ENCODE measurements around the gene NCKAP5L. TPM values are rescaled to one million over a fixed set of nuclear protein-coding genes. Genes with fewer than 3 reads are reported as not detected.

The NCKAP5L gene
- total RNA-seq, 1 donor from 2014 or later = 4.8 TPM

DNA sequence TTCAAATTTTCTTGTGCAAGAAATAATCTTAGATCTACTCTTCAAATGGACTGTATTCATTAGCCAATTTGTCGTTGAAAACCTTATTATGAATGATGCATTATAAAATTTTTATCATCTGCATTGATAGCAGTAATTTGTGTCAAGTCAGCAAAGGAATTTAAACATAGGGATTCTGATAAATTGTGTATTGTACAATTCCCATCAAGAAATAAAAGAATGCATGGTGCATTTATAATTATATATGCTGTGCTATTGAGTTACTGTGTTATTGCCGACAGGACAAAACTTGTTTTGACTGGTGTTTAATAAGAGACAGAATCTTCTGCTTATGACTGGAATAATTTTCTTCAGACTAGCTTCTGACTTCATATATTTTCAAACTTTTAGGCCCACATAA, 17.8 kb upstream of the NCKAP5L start:
- Mint-ChIP-seq H3K9me3 (peaks cover 5% of the 10 kb centered on the region), H3K27me3 (peaks cover 14% of the 10 kb centered on the region), H3K36me3 (ENCODE audit: low read depth) (peaks cover 5% of the 10 kb centered on the region), H3K4me3 (no peak overlapping the region), H3K27ac (no peak overlapping the region), H3K4me1 (peaks cover 29% of the 10 kb centered on the region)
- no peak for DNase-seq
- intact Hi-C loops (cut with micrococcal nuclease) = no loop called here

DNA sequence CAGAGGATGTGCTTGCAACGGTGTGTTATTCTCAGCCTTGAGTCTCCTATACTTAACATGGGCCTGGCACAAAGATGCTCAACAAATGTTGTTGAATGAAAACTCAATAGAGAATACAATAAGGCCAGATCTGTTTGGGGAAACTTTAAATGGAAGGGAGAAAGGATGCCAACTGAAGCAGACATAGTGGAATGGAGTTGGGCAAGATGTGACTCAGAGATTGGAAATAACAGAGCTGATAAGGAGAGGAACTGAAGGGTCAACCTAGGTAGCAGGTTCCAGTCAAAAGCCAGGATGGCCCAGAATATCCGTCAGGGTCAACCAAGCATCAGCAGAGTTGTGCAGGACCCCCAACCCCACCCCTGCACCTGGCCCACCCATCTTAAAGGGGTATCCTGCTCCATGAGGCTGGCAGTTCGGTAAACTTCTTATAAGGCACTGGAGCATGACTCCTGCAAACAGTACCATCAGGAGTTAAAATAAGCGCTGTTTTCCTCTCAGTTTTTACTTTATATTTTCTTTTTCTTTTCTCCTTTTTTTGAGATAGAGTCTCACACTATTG, 15.7 kb upstream of the NCKAP5L start:
- peaks cover 31% of the 10 kb centered on the region for H3K4me1 Mint-ChIP-seq
- intact Hi-C loops (cut with micrococcal nuclease) = loop anchor here (1.0 to 5.0 kb wide), 3 partner anchors 16 to 222 kb away; partner anchors contain the start of genes NCKAP5L and PRPF40B
- peak overlapping the region; percentile 5 for H3K27ac Mint-ChIP-seq
- peaks cover 5% of the 10 kb centered on the region for H3K36me3 Mint-ChIP-seq (ENCODE audit: low read depth)
- peaks cover 5% of the 10 kb centered on the region for H3K9me3 Mint-ChIP-seq
- H3K4me3 Mint-ChIP-seq = peak overlapping the region; percentile 96
- DNase-seq = no peak
- H3K27me3 Mint-ChIP-seq = peaks cover 10% of the 10 kb centered on the region

DNA sequence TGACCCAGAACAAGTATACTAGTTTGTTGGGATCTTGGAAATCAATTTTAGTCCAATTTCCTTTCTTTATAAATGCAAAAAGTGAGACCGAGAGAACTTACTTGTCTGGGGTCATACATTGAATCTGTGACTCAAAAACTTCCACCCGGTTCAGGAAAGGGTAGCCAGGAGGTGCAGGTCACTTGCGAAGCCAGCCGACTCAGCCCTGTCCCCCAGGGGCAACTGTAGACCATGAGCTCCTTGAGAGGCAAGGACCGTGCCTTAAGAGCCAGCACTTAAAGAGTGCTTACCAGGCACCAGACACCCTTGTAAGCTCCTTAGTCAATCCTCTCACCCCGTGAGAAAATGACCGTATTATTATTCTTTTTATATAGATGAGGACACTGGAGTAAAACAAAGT, 15.2 kb upstream of the NCKAP5L start:
- intact Hi-C loops (cut with micrococcal nuclease) = loop anchor here (1.0 to 5.0 kb wide), 3 partner anchors 15 to 221 kb away; partner anchors contain the start of genes NCKAP5L and PRPF40B
- H3K27ac Mint-ChIP-seq = peak overlapping the region; percentile 94
- peaks cover 31% of the 10 kb centered on the region for H3K4me1 Mint-ChIP-seq
- H3K9me3 Mint-ChIP-seq = peaks cover 5% of the 10 kb centered on the region
- no peak for DNase-seq
- peaks cover 6% of the 10 kb centered on the region for H3K27me3 Mint-ChIP-seq
- peaks cover 4% of the 10 kb centered on the region for H3K36me3 Mint-ChIP-seq (ENCODE audit: low read depth)
- H3K4me3 Mint-ChIP-seq = peak overlapping the region; percentile 96

DNA sequence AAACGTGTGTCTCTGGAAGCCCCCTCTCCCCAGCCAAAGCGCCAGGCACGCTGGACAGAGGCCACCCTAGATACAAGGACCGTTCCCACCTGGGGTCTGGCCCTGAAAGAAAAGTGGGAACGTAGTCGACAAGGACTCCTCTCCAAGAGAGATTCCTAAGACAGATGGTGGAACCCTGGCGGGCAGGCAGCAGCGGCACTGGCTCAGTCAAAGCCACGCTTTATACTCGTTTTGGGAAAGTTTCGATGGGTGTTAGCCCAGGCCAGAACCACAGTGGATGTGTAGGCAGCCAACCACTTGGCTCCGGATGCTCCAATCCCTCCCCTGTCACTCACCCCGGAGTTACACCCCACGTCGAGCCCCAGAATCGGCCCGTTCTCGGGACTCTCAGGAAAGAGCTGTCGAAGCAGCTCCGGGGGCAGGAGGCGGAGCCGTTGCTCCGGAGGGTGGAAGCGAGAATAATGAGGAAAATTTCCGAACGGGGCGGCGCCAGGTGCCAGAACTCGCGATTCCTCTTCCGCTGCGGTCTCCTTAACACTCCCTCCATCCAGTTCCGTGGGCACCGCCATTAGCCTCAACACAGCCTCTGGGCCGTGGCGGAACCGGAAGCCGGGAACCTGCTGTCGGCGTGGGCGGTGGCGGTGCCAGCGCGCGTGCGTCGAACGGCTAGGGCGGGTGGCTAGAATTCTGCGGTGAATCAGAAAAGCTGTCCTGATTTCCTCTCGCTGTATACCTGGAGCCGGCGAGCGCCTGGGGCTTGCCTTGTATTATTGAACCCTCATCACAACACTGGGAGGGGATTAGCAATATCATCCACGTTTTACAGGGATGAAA, 14.5 kb upstream of the NCKAP5L start, which contains the start of gene BCDIN3D:
Gene BCDIN3D, minus strand, starts transcription at position 588 of the 834 bp plus-strand sequence. Its CDS starts 19 bp downstream, at position 569.
- intact Hi-C loops (cut with micrococcal nuclease) = loop anchor here (1.0 to 5.0 kb wide), 4 partner anchors 14 to 220 kb away; partner anchors contain the start of genes NCKAP5L, PRPF40B and TMBIM6
- DNase-seq = peak; percentile 98
- peaks cover 5% of the 10 kb centered on the region for H3K9me3 Mint-ChIP-seq
- peak within 1 kb of the TSS; percentile 96 for H3K4me3 Mint-ChIP-seq
- H3K36me3 Mint-ChIP-seq (ENCODE audit: low read depth) = peaks cover 8% of the 10 kb centered on the region
- peak within 1 kb of the TSS; percentile 94 for H3K27ac Mint-ChIP-seq
- H3K27me3 Mint-ChIP-seq = peaks cover 2% of the 10 kb centered on the region
- H3K4me1 Mint-ChIP-seq = peaks cover 31% of the 10 kb centered on the region

DNA sequence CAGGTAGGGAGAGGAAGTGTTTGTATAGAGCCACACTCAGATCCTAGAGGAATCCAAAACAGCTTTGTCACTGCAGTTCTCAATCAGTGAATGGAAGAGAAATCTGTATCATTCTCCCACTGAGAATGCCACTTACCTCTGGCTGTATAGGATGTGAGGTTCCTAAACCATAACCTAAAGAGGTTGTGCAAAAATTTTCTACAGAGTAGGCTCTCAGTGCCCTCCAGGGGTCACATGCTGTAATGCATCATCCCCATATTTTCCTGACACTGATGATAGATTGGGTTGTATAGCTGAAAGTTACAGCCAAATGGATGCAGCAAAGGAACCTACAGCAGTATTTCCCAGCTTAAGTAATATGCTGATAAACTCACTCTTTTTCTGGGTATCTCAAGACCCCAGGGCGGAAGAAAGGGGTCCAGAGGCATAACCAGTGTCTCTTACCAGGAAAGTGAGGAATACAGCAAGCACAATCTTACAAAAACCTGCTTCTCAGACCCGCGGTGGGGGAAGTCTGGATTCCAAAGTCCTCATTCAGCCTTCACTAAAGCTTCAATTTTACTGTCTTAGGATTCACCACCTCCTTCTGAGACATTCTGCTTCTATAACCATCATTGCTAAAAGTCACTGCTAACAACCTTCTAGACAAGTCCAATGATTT, 10.9 kb upstream of the NCKAP5L start:
- H3K36me3 Mint-ChIP-seq (ENCODE audit: low read depth) = peaks cover 6% of the 10 kb centered on the region
- no peak overlapping the region for H3K4me3 Mint-ChIP-seq

DNA sequence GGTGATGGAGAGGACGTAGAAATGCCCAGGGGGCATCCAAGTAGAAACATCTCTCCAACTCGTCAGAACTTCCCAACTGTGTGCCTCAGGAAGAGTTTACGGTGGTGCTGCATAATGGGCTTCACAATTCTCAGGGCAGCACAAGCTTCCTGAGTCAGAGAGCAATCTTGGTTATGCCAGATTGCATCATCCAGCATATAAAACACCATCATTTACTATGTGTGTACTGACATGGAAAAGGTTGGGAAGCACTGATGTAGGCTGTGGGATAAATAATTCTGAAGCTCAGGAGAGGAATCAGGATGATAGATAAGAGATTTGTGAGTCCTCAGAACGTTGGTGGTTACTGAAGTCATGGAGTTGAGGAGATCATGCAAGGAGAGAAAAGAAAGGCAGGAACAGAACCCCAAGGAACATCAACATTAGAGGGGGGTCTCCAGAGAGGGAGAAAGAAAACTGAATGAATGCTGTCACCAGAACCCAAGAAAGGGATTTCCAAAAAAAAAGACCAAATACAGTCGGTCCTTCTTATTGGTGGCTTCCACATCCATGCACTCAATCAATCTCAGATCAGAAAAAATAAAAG, 4.7 kb upstream of the NCKAP5L start:
- peaks cover 2% of the 10 kb centered on the region for H3K36me3 Mint-ChIP-seq (ENCODE audit: low read depth)
- DNase-seq = no peak
- H3K27ac Mint-ChIP-seq = no peak overlapping the region
- intact Hi-C loops (cut with micrococcal nuclease) = no loop called here
- peaks cover 11% of the 10 kb centered on the region for H3K4me1 Mint-ChIP-seq
- peaks cover 11% of the 10 kb centered on the region for H3K27me3 Mint-ChIP-seq
- H3K4me3 Mint-ChIP-seq = no peak overlapping the region
- no peaks in the 10 kb centered on the region for H3K9me3 Mint-ChIP-seq

More for the DNA sequence above, 10.9 kb upstream of the NCKAP5L start:
- DNase-seq = peak; percentile 84
- Mint-ChIP-seq H3K27me3 (no peaks in the 10 kb centered on the region), H3K4me1 (peaks cover 24% of the 10 kb centered on the region), H3K27ac (no peak overlapping the region), H3K9me3 (no peaks in the 10 kb centered on the region)
- intact Hi-C loops (cut with micrococcal nuclease) = loop anchor here (1.0 kb wide), 1 partner anchor 63 kb away; no protein-coding TSS in a partner anchor

DNA sequence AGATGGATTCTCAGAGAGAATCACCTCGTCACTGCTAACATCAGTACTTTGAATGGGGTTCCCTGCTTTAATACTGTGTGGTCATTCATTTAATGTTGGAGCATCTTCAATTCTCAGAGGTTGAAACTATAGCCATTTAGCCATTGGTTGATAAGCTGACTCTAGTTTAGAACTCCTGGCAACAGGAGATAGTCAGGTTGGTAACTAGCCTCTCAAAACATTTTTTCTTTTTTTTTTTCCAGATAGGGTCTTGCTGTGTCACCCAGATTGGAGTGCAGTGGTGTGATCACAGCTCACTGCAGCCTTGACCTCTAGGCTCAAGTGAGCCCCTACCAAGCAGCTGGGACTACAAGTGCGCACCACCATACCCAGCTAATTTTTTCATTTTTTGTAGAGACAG, 3.5 kb upstream of the NCKAP5L start:
- H3K4me3 Mint-ChIP-seq = no peak overlapping the region
- intact Hi-C loops (cut with micrococcal nuclease) = no loop called here
- no peak for DNase-seq
- no peak overlapping the region for H3K27ac Mint-ChIP-seq
- H3K36me3 Mint-ChIP-seq (ENCODE audit: low read depth) = peaks cover 2% of the 10 kb centered on the region
- H3K4me1 Mint-ChIP-seq = peaks cover 16% of the 10 kb centered on the region
- peaks cover 15% of the 10 kb centered on the region for H3K27me3 Mint-ChIP-seq
- H3K9me3 Mint-ChIP-seq = no peaks in the 10 kb centered on the region

DNA sequence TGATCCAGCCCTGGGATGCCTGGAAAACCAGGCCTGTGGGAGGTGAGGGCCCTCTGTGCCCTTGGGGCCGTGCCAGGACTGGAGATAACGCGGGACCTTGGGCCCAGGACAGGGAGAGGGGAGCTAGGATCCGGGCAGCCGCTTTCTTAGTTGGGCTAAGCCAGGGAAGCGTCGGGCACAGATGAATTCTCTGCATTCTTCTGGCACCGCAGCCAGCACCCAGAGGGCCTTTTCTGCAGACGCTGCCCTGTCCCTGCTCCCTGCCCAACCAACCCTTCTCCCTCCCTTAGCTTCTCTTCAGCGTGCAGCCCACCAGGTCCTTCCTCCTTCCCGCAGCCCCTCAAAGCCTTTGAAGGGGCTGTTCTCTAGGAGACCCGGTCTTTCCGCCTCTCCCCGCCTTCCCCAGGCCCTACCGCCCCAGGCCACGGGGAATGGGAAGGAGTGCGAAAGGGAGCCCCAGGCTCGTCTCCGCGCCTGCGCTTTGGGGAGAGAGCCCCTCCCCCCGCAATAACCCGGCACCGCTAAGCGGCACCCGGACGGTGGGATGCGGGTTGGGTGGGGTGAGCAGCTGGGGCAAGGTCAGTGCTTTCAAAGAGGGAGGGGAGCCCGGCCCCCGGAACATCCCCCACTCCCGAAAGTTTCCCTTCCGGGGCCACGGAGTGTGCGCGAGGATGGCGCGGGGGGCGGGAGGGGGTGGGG, 663 bp downstream of the NCKAP5L start:
- Mint-ChIP-seq H3K4me1 (peaks cover 18% of the 10 kb centered on the region), H3K27ac (no peak overlapping the region), H3K9me3 (no peaks in the 10 kb centered on the region), H3K27me3 (peaks cover 15% of the 10 kb centered on the region), H3K36me3 (ENCODE audit: low read depth) (peaks cover 2% of the 10 kb centered on the region), H3K4me3 (peak overlapping the region; percentile 100)
- intact Hi-C loops (cut with micrococcal nuclease) = loop anchor here (1.0 to 5.0 kb wide), 4 partner anchors 16 to 260 kb away; partner anchors contain the start of genes BCDIN3D, FMNL3 and MCRS1
- peak; percentile 81 for DNase-seq

DNA sequence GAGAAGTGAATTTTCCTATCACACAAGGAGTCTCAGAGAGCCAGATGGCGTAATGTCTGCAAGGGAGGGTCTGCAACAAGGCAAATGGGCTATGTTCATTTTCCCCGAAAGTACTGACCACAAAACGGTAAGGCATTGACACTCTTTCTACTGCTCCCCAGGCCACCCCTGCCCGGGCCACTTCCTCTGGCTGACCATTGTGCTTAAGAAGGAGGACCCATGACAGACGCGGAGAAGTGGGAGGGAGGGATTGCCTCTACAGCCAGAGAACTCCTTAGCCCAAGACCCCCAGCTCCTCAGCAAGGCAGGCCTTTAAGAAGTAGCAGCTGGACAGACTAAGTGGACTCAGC, 1.2 kb downstream of the NCKAP5L start:
- Mint-ChIP-seq H3K27ac (no peak overlapping the region), H3K9me3 (no peaks in the 10 kb centered on the region)
- intact Hi-C loops (cut with micrococcal nuclease) = loop anchor here (5.0 kb wide), 1 partner anchor 260 kb away; the partner anchor contains the start of gene MCRS1

DNA sequence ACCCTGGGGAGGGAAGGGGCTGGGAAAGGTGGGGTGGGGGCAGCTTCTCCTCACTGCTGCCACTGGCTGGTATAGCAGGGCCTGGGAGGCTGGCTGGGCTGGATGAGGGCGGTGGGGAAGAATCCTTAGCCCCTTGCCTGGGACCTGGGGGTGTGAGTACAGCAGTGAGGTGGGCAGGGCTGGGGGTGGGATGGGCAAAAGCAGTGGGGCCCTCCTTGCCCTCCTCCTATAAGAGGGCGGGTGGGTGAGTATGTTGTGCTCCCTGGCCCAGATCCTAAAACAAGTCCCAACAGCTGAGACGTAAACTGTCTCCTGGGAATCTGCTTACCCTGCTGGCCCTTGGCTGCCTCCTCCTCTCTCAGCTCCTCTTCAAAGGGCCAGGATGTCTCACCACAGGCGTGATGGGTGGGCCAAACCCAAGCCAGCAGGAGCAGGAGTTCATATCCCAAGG, 2.2 kb downstream of the NCKAP5L start:
- Mint-ChIP-seq H3K27me3 (peaks cover 13% of the 10 kb centered on the region), H3K4me1 (peaks cover 26% of the 10 kb centered on the region), H3K36me3 (ENCODE audit: low read depth) (peaks cover 2% of the 10 kb centered on the region), H3K27ac (no peak overlapping the region), H3K9me3 (no peaks in the 10 kb centered on the region), H3K4me3 (no peak overlapping the region)
- no peak for DNase-seq
- intact Hi-C loops (cut with micrococcal nuclease) = loop anchor here (5.0 kb wide), 1 partner anchor 259 kb away; the partner anchor contains the start of gene MCRS1

More for the DNA sequence above, 1.2 kb downstream of the NCKAP5L start:
- Mint-ChIP-seq H3K4me1 (peaks cover 18% of the 10 kb centered on the region), H3K4me3 (peak overlapping the region; percentile 100), H3K36me3 (ENCODE audit: low read depth) (peaks cover 2% of the 10 kb centered on the region), H3K27me3 (peaks cover 13% of the 10 kb centered on the region)
- no peak for DNase-seq

DNA sequence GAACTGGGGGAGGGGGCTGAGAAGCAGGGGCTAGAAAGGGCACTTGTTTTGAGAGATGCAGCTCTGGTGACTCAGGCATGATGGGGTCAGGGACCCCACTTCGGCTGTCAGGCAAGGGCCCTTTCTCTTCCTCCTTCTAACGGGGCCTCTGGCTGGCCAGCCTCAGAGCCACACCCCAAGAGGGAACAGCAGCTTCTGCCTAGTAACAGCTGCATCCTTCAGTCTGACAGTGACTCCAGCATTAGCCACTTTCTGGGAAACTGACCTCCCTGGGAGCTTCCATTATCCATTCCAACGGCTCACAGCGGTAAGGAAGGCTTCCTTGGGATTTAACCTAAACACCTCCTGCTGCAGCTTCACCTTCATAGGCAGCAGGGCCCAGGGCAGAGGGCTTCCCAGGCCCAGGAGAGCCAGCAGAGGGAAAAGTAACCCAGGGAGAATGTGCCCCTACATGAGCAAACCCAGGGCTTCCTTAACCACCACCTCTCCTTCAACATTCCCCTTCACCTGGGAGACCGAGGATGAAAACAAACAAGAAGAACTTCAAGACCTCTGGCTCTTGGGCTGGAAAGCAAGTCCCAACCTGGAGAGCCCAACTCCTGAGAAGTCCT, 2.7 kb downstream of the NCKAP5L start:
- Mint-ChIP-seq H3K4me3 (no peak overlapping the region), H3K9me3 (no peaks in the 10 kb centered on the region), H3K27me3 (peaks cover 13% of the 10 kb centered on the region), H3K36me3 (ENCODE audit: low read depth) (peaks cover 2% of the 10 kb centered on the region), H3K4me1 (peaks cover 29% of the 10 kb centered on the region), H3K27ac (no peak overlapping the region)
- no peak for DNase-seq
- intact Hi-C loops (cut with micrococcal nuclease) = loop anchor here (5.0 kb wide), 1 partner anchor 258 kb away; the partner anchor contains the start of gene MCRS1

DNA sequence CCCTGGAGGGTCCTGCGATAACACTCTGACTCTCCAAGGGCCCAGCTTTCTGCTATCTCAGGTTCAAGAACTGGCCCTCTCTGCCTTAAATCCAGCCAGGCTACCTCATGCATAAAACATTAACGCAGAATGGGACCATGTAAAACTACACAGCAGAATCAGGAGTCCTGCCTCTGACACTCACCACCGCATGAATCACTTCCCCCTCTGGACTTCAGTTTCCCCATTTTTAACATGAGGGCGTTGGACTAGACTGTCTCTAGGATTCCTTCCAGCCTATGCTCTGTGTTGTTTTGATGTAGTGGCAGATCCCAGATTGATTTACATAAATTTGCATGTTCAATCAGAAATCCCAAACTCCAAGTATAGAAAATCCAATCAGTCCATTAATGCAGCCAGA, 3.3 kb downstream of the NCKAP5L start:
- H3K27ac Mint-ChIP-seq = no peak overlapping the region
- peaks cover 2% of the 10 kb centered on the region for H3K36me3 Mint-ChIP-seq (ENCODE audit: low read depth)
- H3K4me3 Mint-ChIP-seq = no peak overlapping the region
- peaks cover 30% of the 10 kb centered on the region for H3K4me1 Mint-ChIP-seq
- no peaks in the 10 kb centered on the region for H3K9me3 Mint-ChIP-seq
- DNase-seq = no peak
- H3K27me3 Mint-ChIP-seq = peaks cover 13% of the 10 kb centered on the region
- intact Hi-C loops (cut with micrococcal nuclease) = loop anchor here (5.0 kb wide), 1 partner anchor 258 kb away; the partner anchor contains the start of gene MCRS1

Measured in activated CD4-positive, alpha-beta T cell treated with anti-CD3 and anti-CD28 coated beads, Interleukin-2, amount 10 ng/mL, durations not matched to agents 24 days and 14 days (primary cell).